Fibroblast of lung (primary cell): Measurements from ENCODE around the gene UAP1. TPM values are rescaled to one million over a fixed set of nuclear protein-coding genes. Genes with fewer than 3 reads are reported as not detected.

Source experiments
- DNase-seq, 2 donors: peaks; one replicate each; pipeline versions ENCODE4 v3.0.0 to v3.0.0-alpha.2; 2010; ENCODE audit warnings: low read depth in 2 of 2
- H2AFZ ChIP-seq: 2 replicates; pipeline ENCODE4 v1.5.1; 2012; ENCODE audit warnings: low read length, control low read depth, inconsistent platforms
- H3K27ac ChIP-seq: 2 replicates; pipeline ENCODE4 v1.5.1; 2011; ENCODE audit warnings: low read length, control low read depth; ENCODE audit not compliant: insufficient read depth
- H3K27me3 ChIP-seq: 2 replicates; pipeline ENCODE4 v1.5.1; 2011; ENCODE audit warnings: mild to moderate bottlenecking, low read length; ENCODE audit not compliant: control insufficient read depth, insufficient read depth
- H3K36me3 ChIP-seq: 2 replicates; pipeline ENCODE4 v1.5.1; 2011; ENCODE audit warnings: low read length; ENCODE audit not compliant: control insufficient read depth, insufficient read depth
- H3K4me1 ChIP-seq: 2 replicates; pipeline ENCODE4 v1.5.1; 2011; ENCODE audit warnings: low read length; ENCODE audit not compliant: control insufficient read depth, insufficient read depth; ENCODE audit errors: extremely low read depth
- H3K4me2 ChIP-seq: 2 replicates; pipeline ENCODE4 v1.5.1; 2011; ENCODE audit warnings: low read length, control low read depth; ENCODE audit not compliant: insufficient read depth; ENCODE audit errors: extremely low read depth
- H3K4me3 ChIP-seq, 4 experiments: fragments of 200-600 bp in 1 of 4; sonication (generic) in 1 of 4; replicated peaks in 1 of 4; 2 replicates each; pipeline ENCODE4 v1.5.1; 2011 to 2016; ENCODE audit warnings: low read length in 4 of 4, low read depth in 3 of 4, mild to moderate bottlenecking in 3 of 4, control low read depth in 2 of 4, inconsistent platforms in 1 of 4, mixed read lengths in 1 of 4; ENCODE audit not compliant: insufficient read depth in 1 of 4; ENCODE audit errors: control extremely low read depth in 1 of 4
- H3K79me2 ChIP-seq: 2 replicates; pipeline ENCODE4 v1.5.1; 2012; ENCODE audit warnings: mild to moderate bottlenecking, low read length, inconsistent platforms; ENCODE audit not compliant: control insufficient read depth, insufficient read depth
- H3K9ac ChIP-seq: 2 replicates; pipeline ENCODE4 v1.5.1; 2011; ENCODE audit warnings: mild to moderate bottlenecking, low read length, control low read depth; ENCODE audit not compliant: insufficient read depth
- H3K9me3 ChIP-seq: 2 replicates; pipeline ENCODE4 v1.5.1; 2012; ENCODE audit warnings: low read depth, low read length; ENCODE audit not compliant: control insufficient read depth, insufficient read depth
- H4K20me1 ChIP-seq: 2 replicates; pipeline ENCODE4 v1.5.1; 2011; ENCODE audit warnings: low read length; ENCODE audit not compliant: control insufficient read depth, insufficient read depth; ENCODE audit errors: extremely low read depth
- CTCF ChIP-seq, 2 donors: IDR thresholded peaks in 1 of 2; conservative IDR thresholded peaks in 1 of 2; 1 replicate in 1 of 2; 2 replicates in 1 of 2; pipeline ENCODE4 v1.5.1; 2011 to 2012; ENCODE audit warnings: low read length in 2 of 2, control low read depth in 1 of 2, inconsistent platforms in 1 of 2, low read depth in 1 of 2, mild to moderate bottlenecking in 1 of 2
- EZH2 ChIP-seq: IDR thresholded peaks from 2 replicates; pipeline ENCODE4 v1.5.1; 2012; ENCODE audit warnings: low read length, control low read depth, mild to moderate bottlenecking; ENCODE audit errors: missing control alignments
- polyA plus RNA-seq, 2 donors: library from polyadenylated mRNA; depleted of rRNA in 1 of 2; stranded (reverse) in 1 of 2; unstranded in 1 of 2; fragments of >200 nt; gene quantifications; 2 replicates each; pipeline ENCODE4 v1.2.1, GENCODE V29; 2011 to 2012; ENCODE audit warnings: missing spikeins in 1 of 2
- total RNA-seq: library from RNA; depleted of rRNA; stranded (reverse); fragments of >200 nt; gene quantifications from 2 replicates; pipeline ENCODE4 v1.2.1, GENCODE V29; 2014

The UAP1 gene
- total and polyA plus RNA-seq, 2 donors (not counting 1 experiment from before 2014, with no cell fraction given), result 81.9 to 108 TPM

DNA sequence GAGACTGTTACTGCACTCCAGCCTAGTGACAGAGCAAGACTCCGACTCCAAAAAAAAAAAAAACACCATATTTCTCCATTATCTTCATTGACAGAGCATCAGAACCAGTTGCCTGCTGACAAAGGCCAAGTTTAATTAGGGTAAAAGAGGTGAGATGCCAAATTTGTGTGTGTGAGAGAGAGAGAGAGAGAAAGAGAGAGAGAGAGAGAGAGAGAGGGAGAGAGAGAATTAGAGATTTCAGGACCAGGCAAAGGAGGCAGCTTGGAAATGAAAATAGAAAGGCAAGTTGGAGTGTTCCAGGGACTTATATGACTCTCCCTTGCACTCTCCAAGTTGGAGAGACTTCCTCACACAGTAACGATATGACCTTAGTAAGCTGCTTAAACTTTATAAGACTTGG, 24.3 kb upstream of the UAP1 start:
- H3K4me1 ChIP-seq, result peaks cover 32% of the 10 kb centered on the region
- H2AFZ ChIP-seq, result no peak overlapping the region
- H3K4me3 ChIP-seq, result no peak overlapping the region
- TF ChIP-seq CTCF (conservative IDR thresholded peaks at IDR 0.05 in 1 of 2, IDR thresholded peaks at IDR 0.05 in 1 of 2; ENCODE audit: low read depth in 1 of 2, low read length in 2 of 2), result no peak
- no peak for TF ChIP-seq EZH2
- H3K79me2 ChIP-seq, result no peaks in the 10 kb centered on the region
- no peak overlapping the region for H3K9ac ChIP-seq
- H3K36me3 ChIP-seq, result no peaks in the 10 kb centered on the region
- peak in 1 of 2 donors; percentile 8 for DNase-seq
- H4K20me1 ChIP-seq, result no peaks in the 10 kb centered on the region
- no peaks in the 10 kb centered on the region for H3K9me3 ChIP-seq
- no peaks in the 10 kb centered on the region for H3K27me3 ChIP-seq
- no peak overlapping the region for H3K4me2 ChIP-seq
- H3K27ac ChIP-seq, result peak overlapping the region; percentile 2

- no peaks in the 10 kb centered on the region for H4K20me1 ChIP-seq
- H3K79me2 ChIP-seq, result no peaks in the 10 kb centered on the region
- H3K27me3 ChIP-seq, result no peaks in the 10 kb centered on the region
- H3K27ac ChIP-seq, result peak overlapping the region; percentile 94
- no peak overlapping the region for H3K4me3 ChIP-seq
- peak overlapping the region; percentile 67 for H3K4me2 ChIP-seq
- H2AFZ ChIP-seq, result peak overlapping the region; percentile 49
- no peaks in the 10 kb centered on the region for H3K36me3 ChIP-seq
- peak; percentile 83 to 97 for DNase-seq
- TF ChIP-seq EZH2 (no peak), CTCF (conservative IDR thresholded peaks at IDR 0.05 in 1 of 2, IDR thresholded peaks at IDR 0.05 in 1 of 2; ENCODE audit: low read depth in 1 of 2, low read length in 2 of 2) (no peak)
- peaks cover 32% of the 10 kb centered on the region for H3K4me1 ChIP-seq
- H3K9me3 ChIP-seq, result no peaks in the 10 kb centered on the region
- H3K9ac ChIP-seq, result peak overlapping the region; percentile 41
Measured at GRCh38 chr1:162538815-162539431, 22.6 kb upstream of the UAP1 start.

DNA sequence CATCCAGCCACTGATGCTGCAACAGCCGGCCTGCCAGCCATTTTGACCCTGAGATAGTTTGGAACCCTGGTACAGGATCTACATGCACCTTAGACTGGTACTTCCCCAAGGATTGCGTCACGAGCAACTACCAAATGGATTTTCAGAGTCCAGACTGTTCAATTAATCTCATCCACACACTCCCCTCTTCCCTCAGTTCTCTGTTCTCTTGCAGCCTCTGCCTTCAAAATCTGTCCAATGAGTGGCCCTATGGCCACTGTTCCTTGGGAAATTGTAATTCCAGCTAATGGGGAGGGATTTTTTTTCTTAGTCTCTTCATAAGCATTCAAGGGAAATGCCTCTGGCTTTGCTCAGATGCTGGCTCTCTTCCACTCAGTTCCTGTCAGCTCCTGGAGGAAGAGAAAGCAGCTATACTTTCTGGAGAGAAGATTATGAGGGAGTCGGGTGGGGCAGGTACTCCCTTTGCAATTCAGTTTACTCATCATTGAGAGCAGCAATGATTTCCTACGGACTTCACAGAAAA, 19.8 kb upstream of the UAP1 start:
- Histone ChIP-seq H3K36me3 (no peaks in the 10 kb centered on the region), H3K79me2 (no peaks in the 10 kb centered on the region), H3K27ac (peak overlapping the region; percentile 88), H3K4me2 (peak overlapping the region; percentile 62), H3K27me3 (no peaks in the 10 kb centered on the region), H3K4me1 (peaks cover 24% of the 10 kb centered on the region), H4K20me1 (no peaks in the 10 kb centered on the region), H3K4me3 (no peak overlapping the region), H2AFZ (peak overlapping the region; percentile 52), H3K9me3 (no peaks in the 10 kb centered on the region), H3K9ac (no peak overlapping the region)
- TF ChIP-seq CTCF (conservative IDR thresholded peaks at IDR 0.05 in 1 of 2, IDR thresholded peaks at IDR 0.05 in 1 of 2; ENCODE audit: low read depth in 1 of 2, low read length in 2 of 2), result no peak
- no peak for TF ChIP-seq EZH2
- DNase-seq, result peak; percentile 95 to 99
